Activated T-helper 1 cell treated with anti-CD3 and anti-CD28 coated beads, Interleukin-12 subunit alpha, Interleukin-12 subunit beta, Interleukin-2, Interleukin-4 antibody, amounts not matched to agents 30 ng/mL and 10 ng/mL and 1 ng/mL, durations not matched to agents 14 hours and 24 hours and 36 hours (primary cell): Measurements from ENCODE around the gene MRGPRE. TPM values are rescaled to one million over a fixed set of nuclear protein-coding genes. Genes with fewer than 3 reads are reported as not detected.

Experiments used
- DNase-seq: peaks from one replicate; pipeline ENCODE4 v3.0.0; 2021; ENCODE audit warnings: low spot score
- H3K27ac Mint-ChIP-seq: one replicate; pipeline ENCODE4 v1.8.0; 2021; ENCODE audit warnings: mild to moderate bottlenecking, mixed read lengths
- H3K27me3 Mint-ChIP-seq: one replicate; pipeline ENCODE4 v1.8.0; 2022; ENCODE audit warnings: mild to moderate bottlenecking, moderate library complexity, mixed read lengths; ENCODE audit not compliant: insufficient read depth
- H3K36me3 Mint-ChIP-seq: one replicate; pipeline ENCODE4 v1.8.0; 2021; ENCODE audit warnings: low read depth, mixed read lengths
- H3K4me1 Mint-ChIP-seq: one replicate; pipeline ENCODE4 v1.8.0; 2021; ENCODE audit warnings: low read depth, mixed read lengths
- H3K4me3 Mint-ChIP-seq: one replicate; pipeline ENCODE4 v1.8.0; 2021; ENCODE audit warnings: mild to moderate bottlenecking, moderate library complexity, mixed read lengths
- H3K9me3 Mint-ChIP-seq: one replicate; pipeline ENCODE4 v1.8.0; 2021; ENCODE audit warnings: mixed read lengths
- intact Hi-C: fragments of 100-400 bp; cut with micrococcal nuclease; formaldehyde crosslinking; loops from one replicate; pipeline ENCODE4 v1.15.1; 2024
- total RNA-seq: library from RNA; stranded (reverse); gene quantifications from 2 replicates; pipeline ENCODE4 v1.2.3, GENCODE V29; 2022

MRGPRE gene
- total RNA-seq, 1 donor from 2014 or later = not detected

- no peaks in the 10 kb centered on the region for H3K36me3 Mint-ChIP-seq
- H3K9me3 Mint-ChIP-seq = peaks cover under 1% of the 10 kb centered on the region
- H3K27ac Mint-ChIP-seq = no peak overlapping the region
- intact Hi-C loops = no loop called here
- H3K27me3 Mint-ChIP-seq = peaks cover under 1% of the 10 kb centered on the region
- H3K4me1 Mint-ChIP-seq = no peaks in the 10 kb centered on the region
- H3K4me3 Mint-ChIP-seq = no peak overlapping the region
- no peak for DNase-seq
These were observed 50.3 kb downstream of the MRGPRE start for GRCh38 chr11:3181725-3182461.

GRCh38 chr11:3180869-3181268, 51.3 kb downstream of the MRGPRE start:
- H3K36me3 Mint-ChIP-seq = no peaks in the 10 kb centered on the region
- no peak overlapping the region for H3K4me3 Mint-ChIP-seq
- no peak overlapping the region for H3K27ac Mint-ChIP-seq
- H3K4me1 Mint-ChIP-seq = no peaks in the 10 kb centered on the region
- H3K9me3 Mint-ChIP-seq = peaks cover 9% of the 10 kb centered on the region
- peaks cover 3% of the 10 kb centered on the region for H3K27me3 Mint-ChIP-seq
- intact Hi-C loops = no loop called here
- no peak for DNase-seq

- no peaks in the 10 kb centered on the region for H3K4me1 Mint-ChIP-seq
- no peak for DNase-seq
- peaks cover 3% of the 10 kb centered on the region for H3K27me3 Mint-ChIP-seq
- intact Hi-C loops = no loop called here
- H3K36me3 Mint-ChIP-seq = peaks cover 2% of the 10 kb centered on the region
- H3K27ac Mint-ChIP-seq = no peak overlapping the region
- peaks cover 15% of the 10 kb centered on the region for H3K9me3 Mint-ChIP-seq
- H3K4me3 Mint-ChIP-seq = no peak overlapping the region
These were observed 53.9 kb downstream of the MRGPRE start for GRCh38 chr11:3178349-3178748.

- H3K27me3 Mint-ChIP-seq = peaks cover 3% of the 10 kb centered on the region
- no peak overlapping the region for H3K4me3 Mint-ChIP-seq
- H3K9me3 Mint-ChIP-seq = peaks cover 15% of the 10 kb centered on the region
- H3K4me1 Mint-ChIP-seq = no peaks in the 10 kb centered on the region
- peaks cover 2% of the 10 kb centered on the region for H3K36me3 Mint-ChIP-seq
- DNase-seq = no peak
- intact Hi-C loops = no loop called here
- H3K27ac Mint-ChIP-seq = no peak overlapping the region
These were observed 54.3 kb downstream of the MRGPRE start for GRCh38 chr11:3177931-3178330.

Other genes starting within 250 kb of the MRGPRE start
- gene NAP1L4, start 240.1 kb downstream of the MRGPRE start, total RNA-seq = 284 and 285 TPM in 2 replicates
- 60.5 and 63.6 TPM in 2 replicates for gene CARS1, start 175.0 kb downstream of the MRGPRE start, total RNA-seq
- gene OSBPL5, start 67.1 kb downstream of the MRGPRE start, total RNA-seq = 1.6 and 1.9 TPM in 2 replicates
- not detected in 2 replicates for gene MRGPRG, start 13.6 kb downstream of the MRGPRE start, total RNA-seq
- gene ZNF195, start 146.7 kb upstream of the MRGPRE start, total RNA-seq = 41.2 and 42.8 TPM in 2 replicates